Measurements from ENCODE around the gene PJVK. TPM values are rescaled to one million over a fixed set of nuclear protein-coding genes. Genes with fewer than 3 reads are reported as not detected.
A peak's percentile ranks its signal among the peaks of the same experiment; 100 is the strongest.
"Not testable (repeated sequence)": the region's sequence is repeated elsewhere in the genome, so short reads cannot be mapped to it uniquely, and the experiment has no call there.

Gene PJVK
- total and polyA plus RNA-seq, 2 experiments from 2014 or later = 1.6 to 2.1 TPM

DNA sequence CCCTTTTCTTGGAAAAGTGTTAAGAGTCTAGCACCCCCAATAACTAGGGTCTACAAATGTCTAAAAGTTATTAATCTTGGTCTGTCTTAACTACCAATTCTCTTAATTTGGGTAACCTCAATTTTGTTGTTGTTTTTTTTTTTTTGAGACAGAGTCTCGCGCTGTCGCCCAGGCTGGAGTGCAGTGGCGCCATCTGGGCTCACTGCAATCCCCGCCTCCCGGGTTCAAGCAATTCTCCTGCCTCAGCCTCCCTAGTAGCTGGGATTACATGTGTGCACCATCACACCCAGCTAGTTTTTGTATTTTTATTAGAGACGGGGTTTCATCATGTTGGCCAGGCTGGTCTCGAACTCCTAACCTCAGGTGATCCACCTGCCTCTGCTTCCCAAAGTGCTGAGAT lies 38.7 kb upstream of the PJVK start:
- not testable (repeated sequence) for H3K27ac ChIP-seq (ENCODE audit: low read depth); H3K4me2 ChIP-seq; H3K9me2 ChIP-seq (ENCODE audit: insufficient read depth); H3K4me1 Mint-ChIP-seq; H3K79me2 ChIP-seq (replicated peaks; ENCODE audit: insufficient read depth); H3K36me3 ChIP-seq (ENCODE audit: insufficient read depth); H3F3A ChIP-seq (replicated peaks; ENCODE audit: low read depth); H3K9me3 Mint-ChIP-seq; H3K27ac Mint-ChIP-seq; H3K4me1 ChIP-seq (ENCODE audit: insufficient read depth); H3K4me3 ChIP-seq; ATAC-seq; DNase-seq (ENCODE audit: low spot score); H4K20me1 ChIP-seq (replicated peaks; ENCODE audit: insufficient read depth); H3K27me3 ChIP-seq (ENCODE audit: insufficient read depth); H3K36me3 Mint-ChIP-seq (ENCODE audit: low read depth); H2AFZ ChIP-seq
- H3K27me3 Mint-ChIP-seq (ENCODE audit: insufficient read depth, low read depth, poor library complexity) = peaks cover 10% of the 10 kb centered on the region
- peak overlapping the region; percentile 85; the same call in 2 of the 3 replicates for H3K4me3 Mint-ChIP-seq
- peak in 1 of 2 experiments; percentile 37; a peak in 2 of 4 replicates for TF ChIP-seq CTCF (conservative IDR thresholded peaks at IDR 0.05; ENCODE audit: low read depth in 2 of 2)

GRCh38 chr2:178413472-178414265 lies 37.5 kb upstream of the PJVK start:
- no peak for TF ChIP-seq JUNB (IDR thresholded peaks at IDR 0.05; ENCODE audit: unreplicated experiment)
- TF ChIP-seq POLR2AphosphoS5 (IDR thresholded peaks at IDR 0.05; ENCODE audit: low read depth) = peak; percentile 66
- TF ChIP-seq CREB1 (CRISPR knock-in tag; IDR thresholded peaks at IDR 0.05; ENCODE audit: low read depth) = peak; percentile 89
- peak overlapping the region; percentile 97 for H3K27ac Mint-ChIP-seq
- no peaks in the 10 kb centered on the region for H3K36me3 ChIP-seq (ENCODE audit: insufficient read depth)
- H3K27me3 ChIP-seq (ENCODE audit: insufficient read depth) = no peaks in the 10 kb centered on the region
- peak overlapping the region; percentile 74 for H3K27ac ChIP-seq (ENCODE audit: low read depth)
- no peaks in the 10 kb centered on the region for H3K9me2 ChIP-seq (ENCODE audit: insufficient read depth)
- peak overlapping the region; percentile 98 for H2AFZ ChIP-seq
- H3F3A ChIP-seq (replicated peaks; ENCODE audit: low read depth) = no peaks in the 10 kb centered on the region
- DNase-seq (ENCODE audit: low spot score) (peak; percentile 86), ATAC-seq (peak; percentile 90)
- no peaks in the 10 kb centered on the region for H4K20me1 ChIP-seq (replicated peaks; ENCODE audit: insufficient read depth)
- H3K27me3 Mint-ChIP-seq (ENCODE audit: insufficient read depth, low read depth, poor library complexity) = peaks cover 7% of the 10 kb centered on the region
- peak overlapping the region; percentile 57 for H3K4me3 ChIP-seq
- peak overlapping the region; percentile 85 for H3K4me3 Mint-ChIP-seq
- no peaks in the 10 kb centered on the region for H3K4me1 ChIP-seq (ENCODE audit: insufficient read depth)
- no peaks in the 10 kb centered on the region for H3K36me3 Mint-ChIP-seq (ENCODE audit: low read depth)
- 0 out of 2 replicates have a peak, but pooled peaks cover 7% of the 10 kb centered on the region for H3K79me2 ChIP-seq (replicated peaks; ENCODE audit: insufficient read depth)
- H3K4me1 Mint-ChIP-seq = peaks cover 7% of the 10 kb centered on the region; the same call in 2 of the 3 replicates
- no peaks in the 10 kb centered on the region for H3K9me3 Mint-ChIP-seq
- H3K4me2 ChIP-seq = peak overlapping the region; percentile 78

DNA sequence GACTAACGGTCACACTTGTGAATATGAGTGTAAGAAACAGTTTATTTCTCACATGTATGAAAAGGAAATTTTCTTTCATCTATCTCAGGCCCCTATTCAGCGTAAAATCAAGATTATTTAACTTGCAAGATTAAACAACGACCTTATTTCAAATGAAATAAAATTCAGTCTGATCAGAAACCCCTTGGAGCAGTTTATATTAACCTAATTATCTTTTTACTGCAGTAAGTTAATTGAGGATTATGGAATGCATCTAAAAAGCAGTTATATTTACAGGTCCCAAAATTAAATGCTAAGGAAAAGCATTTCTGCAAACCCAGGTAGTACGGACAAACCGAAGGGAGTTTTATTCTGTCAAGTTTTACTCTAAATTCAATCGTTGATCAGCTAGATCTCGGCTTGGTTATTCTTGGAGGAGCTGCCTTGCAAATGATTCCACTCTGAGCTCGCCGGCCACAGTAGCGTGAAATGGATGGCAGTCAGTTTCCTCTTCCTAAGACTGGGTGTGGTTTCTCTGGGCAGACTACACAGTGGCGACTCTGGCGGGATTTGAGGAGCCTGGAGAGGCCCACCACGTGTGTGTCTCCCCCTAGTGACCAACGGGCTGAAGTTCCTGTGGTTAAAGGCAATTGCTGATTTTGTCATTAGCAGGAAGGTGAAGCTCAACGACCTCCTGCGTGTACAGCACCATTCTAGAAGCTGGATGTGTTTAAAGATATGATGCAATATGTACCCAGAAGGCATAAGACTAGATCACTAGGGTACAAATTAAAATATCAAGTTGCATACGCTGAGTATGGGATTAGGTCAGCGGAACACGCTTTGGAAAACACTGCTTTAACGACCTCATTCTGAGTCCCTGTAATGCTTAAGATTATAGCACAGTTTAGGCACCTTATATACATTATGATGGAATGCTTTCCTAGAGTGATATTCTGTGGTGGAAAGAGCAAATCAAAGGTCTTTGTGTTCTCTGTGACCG lies 36.6 kb upstream of the PJVK start:
- no peaks in the 10 kb centered on the region for H3K36me3 ChIP-seq (ENCODE audit: insufficient read depth)
- no peaks in the 10 kb centered on the region for H3F3A ChIP-seq (replicated peaks; ENCODE audit: low read depth)
- H3K4me3 ChIP-seq = peak overlapping the region; percentile 57
- H3K4me2 ChIP-seq = peak overlapping the region; percentile 78
- Mint-ChIP-seq H3K9me3 (no peaks in the 10 kb centered on the region), H3K27ac (peak overlapping the region; percentile 97), H3K4me1 (peaks cover 7% of the 10 kb centered on the region; the same call in 2 of the 3 replicates), H3K4me3 (peak overlapping the region; percentile 85), H3K36me3 (ENCODE audit: low read depth) (no peaks in the 10 kb centered on the region), H3K27me3 (ENCODE audit: insufficient read depth, low read depth, poor library complexity) (peaks cover 7% of the 10 kb centered on the region)
- H3K27me3 ChIP-seq (ENCODE audit: insufficient read depth) = no peaks in the 10 kb centered on the region
- no peak overlapping the region for H3K27ac ChIP-seq (ENCODE audit: low read depth)
- DNase-seq (ENCODE audit: low spot score) = peak; percentile 95
- H2AFZ ChIP-seq = peak overlapping the region; percentile 98; the same call in 1 of the 2 replicates
- H3K9me2 ChIP-seq (ENCODE audit: insufficient read depth) = no peaks in the 10 kb centered on the region
- H3K4me1 ChIP-seq (ENCODE audit: insufficient read depth) = no peaks in the 10 kb centered on the region
- no peaks in the 10 kb centered on the region for H4K20me1 ChIP-seq (replicated peaks; ENCODE audit: insufficient read depth)
- H3K79me2 ChIP-seq (replicated peaks; ENCODE audit: insufficient read depth) = 0 out of 2 replicates have a peak, but pooled peaks cover 7% of the 10 kb centered on the region
- ATAC-seq = peak; percentile 90
- peak; percentile 90 to 95 for TF ChIP-seq CTCF (conservative IDR thresholded peaks at IDR 0.05; ENCODE audit: low read depth in 2 of 2)
- peak; percentile 40; the same call in 1 of the 2 replicates for TF ChIP-seq POLR2AphosphoS5 (IDR thresholded peaks at IDR 0.05; ENCODE audit: low read depth)

All from GM23338 (cell line).